Measurements from ENCODE around the gene CAMTA1. TPM values are rescaled to one million over a fixed set of nuclear protein-coding genes. Genes with fewer than 3 reads are reported as not detected.

CAMTA1 gene
- polyA plus RNA-seq, 1 donor from 2014 or later: 162 TPM

DNA sequence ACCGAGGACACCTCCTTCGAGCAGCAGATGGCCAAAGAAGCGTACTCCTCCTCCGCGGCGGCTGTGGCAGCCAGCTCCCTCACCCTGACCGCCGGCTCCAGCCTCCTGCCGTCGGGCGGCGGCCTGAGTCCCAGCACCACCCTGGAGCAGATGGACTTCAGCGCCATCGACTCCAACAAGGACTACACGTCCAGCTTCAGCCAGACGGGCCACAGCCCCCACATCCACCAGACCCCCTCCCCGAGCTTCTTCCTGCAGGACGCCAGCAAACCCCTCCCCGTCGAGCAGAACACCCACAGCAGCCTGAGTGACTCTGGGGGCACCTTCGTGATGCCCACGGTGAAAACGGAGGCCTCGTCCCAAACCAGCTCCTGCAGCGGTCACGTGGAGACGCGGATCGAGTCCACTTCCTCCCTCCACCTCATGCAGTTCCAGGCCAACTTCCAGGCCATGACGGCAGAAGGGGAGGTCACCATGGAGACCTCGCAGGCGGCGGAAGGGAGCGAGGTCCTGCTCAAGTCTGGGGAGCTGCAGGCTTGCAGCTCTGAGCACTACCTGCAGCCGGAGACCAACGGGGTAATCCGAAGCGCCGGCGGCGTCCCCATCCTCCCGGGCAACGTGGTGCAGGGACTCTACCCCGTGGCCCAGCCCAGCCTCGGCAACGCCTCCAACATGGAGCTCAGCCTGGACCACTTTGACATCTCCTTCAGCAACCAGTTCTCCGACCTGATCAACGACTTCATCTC is 879.1 kb downstream of the CAMTA1 start:
- Histone ChIP-seq H3K79me2 (replicated peaks; ENCODE audit: insufficient read depth, low read length) (no peaks in the 10 kb centered on the region), H4K20me1 (ENCODE audit: insufficient read depth) (no peaks in the 10 kb centered on the region), H3K9me2 (ENCODE audit: insufficient read depth, low read length) (no peaks in the 10 kb centered on the region), H3K36me3 (ENCODE audit: insufficient read depth, low read length) (no peaks in the 10 kb centered on the region), H3K4me2 (ENCODE audit: low read length) (no peak overlapping the region), H3F3A (ENCODE audit: insufficient read depth, low read length, poor library complexity, severe bottlenecking) (peaks cover 6% of the 10 kb centered on the region), H3K9ac (ENCODE audit: low read length) (no peak overlapping the region), H3K4me3 (ENCODE audit: low read length) (no peak overlapping the region), H2AFZ (ENCODE audit: low read depth, low read length) (no peak overlapping the region), H3K27me3 (ENCODE audit: insufficient read depth, low read depth, low read length) (no peaks in the 10 kb centered on the region), H3K27ac (ENCODE audit: low read length) (no peak overlapping the region), H3K9me3 (ENCODE audit: low read length) (no peaks in the 10 kb centered on the region)
- TF ChIP-seq EP300 (conservative IDR thresholded peaks at IDR 0.05; ENCODE audit: poor library complexity, severe bottlenecking): no peak
- TF ChIP-seq POLR2AphosphoS5 (IDR thresholded peaks at IDR 0.05): no peak
- no peak for TF ChIP-seq TAF1 (IDR thresholded peaks at IDR 0.05; ENCODE audit: low read depth)
- TF ChIP-seq REST (IDR thresholded peaks at IDR 0.05; ENCODE audit: borderline replicate concordance): no peak
- no peak for TF ChIP-seq RAD21 (conservative IDR thresholded peaks at IDR 0.05)
- no peak for TF ChIP-seq SMC3 (conservative IDR thresholded peaks at IDR 0.05; ENCODE audit: poor library complexity)
- no peak for TF ChIP-seq EZH2 (IDR thresholded peaks at IDR 0.05; ENCODE audit: borderline replicate concordance, insufficient read depth, low read length, poor library complexity, severe bottlenecking)
- no peak for TF ChIP-seq MXI1 (conservative IDR thresholded peaks at IDR 0.05; ENCODE audit: poor library complexity, severe bottlenecking)
- TF ChIP-seq, protein P1, sequence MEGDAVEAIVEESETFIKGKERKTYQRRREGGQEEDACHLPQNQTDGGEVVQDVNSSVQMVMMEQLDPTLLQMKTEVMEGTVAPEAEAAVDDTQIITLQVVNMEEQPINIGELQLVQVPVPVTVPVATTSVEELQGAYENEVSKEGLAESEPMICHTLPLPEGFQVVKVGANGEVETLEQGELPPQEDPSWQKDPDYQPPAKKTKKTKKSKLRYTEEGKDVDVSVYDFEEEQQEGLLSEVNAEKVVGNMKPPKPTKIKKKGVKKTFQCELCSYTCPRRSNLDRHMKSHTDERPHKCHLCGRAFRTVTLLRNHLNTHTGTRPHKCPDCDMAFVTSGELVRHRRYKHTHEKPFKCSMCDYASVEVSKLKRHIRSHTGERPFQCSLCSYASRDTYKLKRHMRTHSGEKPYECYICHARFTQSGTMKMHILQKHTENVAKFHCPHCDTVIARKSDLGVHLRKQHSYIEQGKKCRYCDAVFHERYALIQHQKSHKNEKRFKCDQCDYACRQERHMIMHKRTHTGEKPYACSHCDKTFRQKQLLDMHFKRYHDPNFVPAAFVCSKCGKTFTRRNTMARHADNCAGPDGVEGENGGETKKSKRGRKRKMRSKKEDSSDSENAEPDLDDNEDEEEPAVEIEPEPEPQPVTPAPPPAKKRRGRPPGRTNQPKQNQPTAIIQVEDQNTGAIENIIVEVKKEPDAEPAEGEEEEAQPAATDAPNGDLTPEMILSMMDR (IDR thresholded peaks at IDR 0.05; ENCODE audit: poor library complexity, severe bottlenecking): no peak

- H3K27ac ChIP-seq (ENCODE audit: low read length): no peak overlapping the region
- no peak overlapping the region for H2AFZ ChIP-seq (ENCODE audit: low read depth, low read length)
- H3K79me2 ChIP-seq (replicated peaks; ENCODE audit: insufficient read depth, low read length): no peaks in the 10 kb centered on the region
- H3K9me3 ChIP-seq (ENCODE audit: low read length): no peaks in the 10 kb centered on the region
- H4K20me1 ChIP-seq (ENCODE audit: insufficient read depth): no peaks in the 10 kb centered on the region
- H3K27me3 ChIP-seq (ENCODE audit: insufficient read depth, low read depth, low read length): no peaks in the 10 kb centered on the region
- H3K9ac ChIP-seq (ENCODE audit: low read length): no peak overlapping the region
- H3K4me2 ChIP-seq (ENCODE audit: low read length): no peak overlapping the region
- no peaks in the 10 kb centered on the region for H3K9me2 ChIP-seq (ENCODE audit: insufficient read depth, low read length)
- TF ChIP-seq, protein P1 (IDR thresholded peaks at IDR 0.05; ENCODE audit: poor library complexity, severe bottlenecking): no peak
- TF ChIP-seq REST (IDR thresholded peaks at IDR 0.05; ENCODE audit: borderline replicate concordance) (no peak), MXI1 (conservative IDR thresholded peaks at IDR 0.05; ENCODE audit: poor library complexity, severe bottlenecking) (no peak)
- H3F3A ChIP-seq (ENCODE audit: insufficient read depth, low read length, poor library complexity, severe bottlenecking): peaks cover 7% of the 10 kb centered on the region
- no peaks in the 10 kb centered on the region for H3K36me3 ChIP-seq (ENCODE audit: insufficient read depth, low read length)
- no peak overlapping the region for H3K4me3 ChIP-seq (ENCODE audit: low read length)
Measured at GRCh38 chr1:7664893-7665250, 879.6 kb downstream of the CAMTA1 start.

Data from neural cell (in vitro differentiated cells).